ENCODE data around the gene RAPH1. TPM values are rescaled to one million over a fixed set of nuclear protein-coding genes. Genes with fewer than 3 reads are reported as not detected.

Gene RAPH1
- polyA plus RNA-seq, 1 donor from 2014 or later: 13.9 TPM

DNA sequence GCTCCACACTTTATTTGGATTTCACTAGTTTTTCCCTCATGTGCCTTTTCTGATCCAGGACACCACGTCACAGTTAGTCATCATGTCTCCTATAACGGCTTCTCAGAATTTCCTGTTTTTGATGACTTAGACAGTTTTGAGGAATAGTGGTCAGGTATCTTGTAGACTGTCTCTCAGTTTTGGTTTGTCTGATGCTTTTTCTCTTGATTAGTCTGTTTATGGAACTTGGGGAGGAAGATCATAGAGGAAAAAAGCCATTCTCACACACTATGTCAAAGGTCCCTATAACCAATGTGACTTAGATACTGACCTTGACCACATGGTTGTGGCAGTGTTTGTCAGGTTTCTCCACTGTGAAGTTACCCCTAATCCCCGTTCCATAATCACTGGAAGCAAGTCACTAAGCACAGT lies 89.0 kb downstream of the RAPH1 start:
- no peak overlapping the region for H3K4me2 ChIP-seq (ENCODE audit: low read length)
- H2AFZ ChIP-seq (ENCODE audit: low read depth, low read length): no peak overlapping the region
- H3K27ac ChIP-seq (ENCODE audit: low read length): no peak overlapping the region
- no peaks in the 10 kb centered on the region for H3F3A ChIP-seq (ENCODE audit: insufficient read depth, low read length, poor library complexity, severe bottlenecking)
- H3K9me3 ChIP-seq (ENCODE audit: low read length): no peaks in the 10 kb centered on the region
- no peaks in the 10 kb centered on the region for H3K9me2 ChIP-seq (ENCODE audit: insufficient read depth, low read length)
- H4K20me1 ChIP-seq (ENCODE audit: insufficient read depth): no peaks in the 10 kb centered on the region
- H3K79me2 ChIP-seq (replicated peaks; ENCODE audit: insufficient read depth, low read length): no peaks in the 10 kb centered on the region
- no peaks in the 10 kb centered on the region for H3K27me3 ChIP-seq (ENCODE audit: insufficient read depth, low read depth, low read length)
- H3K36me3 ChIP-seq (ENCODE audit: insufficient read depth, low read length): peaks cover 27% of the 10 kb centered on the region
- no peak overlapping the region for H3K9ac ChIP-seq (ENCODE audit: low read length)
- H3K4me3 ChIP-seq (ENCODE audit: low read length): no peak overlapping the region
- TF ChIP-seq TAF1 (IDR thresholded peaks at IDR 0.05; ENCODE audit: low read depth) (no peak), POLR2AphosphoS5 (IDR thresholded peaks at IDR 0.05) (no peak), EZH2 (IDR thresholded peaks at IDR 0.05; ENCODE audit: borderline replicate concordance, insufficient read depth, low read length, poor library complexity, severe bottlenecking) (no peak), RAD21 (conservative IDR thresholded peaks at IDR 0.05) (no peak), SMC3 (conservative IDR thresholded peaks at IDR 0.05; ENCODE audit: poor library complexity) (no peak), MXI1 (conservative IDR thresholded peaks at IDR 0.05; ENCODE audit: poor library complexity, severe bottlenecking) (no peak), EP300 (conservative IDR thresholded peaks at IDR 0.05; ENCODE audit: poor library complexity, severe bottlenecking) (no peak)
- TF ChIP-seq, protein P1, sequence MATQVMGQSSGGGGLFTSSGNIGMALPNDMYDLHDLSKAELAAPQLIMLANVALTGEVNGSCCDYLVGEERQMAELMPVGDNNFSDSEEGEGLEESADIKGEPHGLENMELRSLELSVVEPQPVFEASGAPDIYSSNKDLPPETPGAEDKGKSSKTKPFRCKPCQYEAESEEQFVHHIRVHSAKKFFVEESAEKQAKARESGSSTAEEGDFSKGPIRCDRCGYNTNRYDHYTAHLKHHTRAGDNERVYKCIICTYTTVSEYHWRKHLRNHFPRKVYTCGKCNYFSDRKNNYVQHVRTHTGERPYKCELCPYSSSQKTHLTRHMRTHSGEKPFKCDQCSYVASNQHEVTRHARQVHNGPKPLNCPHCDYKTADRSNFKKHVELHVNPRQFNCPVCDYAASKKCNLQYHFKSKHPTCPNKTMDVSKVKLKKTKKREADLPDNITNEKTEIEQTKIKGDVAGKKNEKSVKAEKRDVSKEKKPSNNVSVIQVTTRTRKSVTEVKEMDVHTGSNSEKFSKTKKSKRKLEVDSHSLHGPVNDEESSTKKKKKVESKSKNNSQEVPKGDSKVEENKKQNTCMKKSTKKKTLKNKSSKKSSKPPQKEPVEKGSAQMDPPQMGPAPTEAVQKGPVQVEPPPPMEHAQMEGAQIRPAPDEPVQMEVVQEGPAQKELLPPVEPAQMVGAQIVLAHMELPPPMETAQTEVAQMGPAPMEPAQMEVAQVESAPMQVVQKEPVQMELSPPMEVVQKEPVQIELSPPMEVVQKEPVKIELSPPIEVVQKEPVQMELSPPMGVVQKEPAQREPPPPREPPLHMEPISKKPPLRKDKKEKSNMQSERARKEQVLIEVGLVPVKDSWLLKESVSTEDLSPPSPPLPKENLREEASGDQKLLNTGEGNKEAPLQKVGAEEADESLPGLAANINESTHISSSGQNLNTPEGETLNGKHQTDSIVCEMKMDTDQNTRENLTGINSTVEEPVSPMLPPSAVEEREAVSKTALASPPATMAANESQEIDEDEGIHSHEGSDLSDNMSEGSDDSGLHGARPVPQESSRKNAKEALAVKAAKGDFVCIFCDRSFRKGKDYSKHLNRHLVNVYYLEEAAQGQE (IDR thresholded peaks at IDR 0.05; ENCODE audit: borderline replicate concordance): no peak
- TF ChIP-seq, protein P2, sequence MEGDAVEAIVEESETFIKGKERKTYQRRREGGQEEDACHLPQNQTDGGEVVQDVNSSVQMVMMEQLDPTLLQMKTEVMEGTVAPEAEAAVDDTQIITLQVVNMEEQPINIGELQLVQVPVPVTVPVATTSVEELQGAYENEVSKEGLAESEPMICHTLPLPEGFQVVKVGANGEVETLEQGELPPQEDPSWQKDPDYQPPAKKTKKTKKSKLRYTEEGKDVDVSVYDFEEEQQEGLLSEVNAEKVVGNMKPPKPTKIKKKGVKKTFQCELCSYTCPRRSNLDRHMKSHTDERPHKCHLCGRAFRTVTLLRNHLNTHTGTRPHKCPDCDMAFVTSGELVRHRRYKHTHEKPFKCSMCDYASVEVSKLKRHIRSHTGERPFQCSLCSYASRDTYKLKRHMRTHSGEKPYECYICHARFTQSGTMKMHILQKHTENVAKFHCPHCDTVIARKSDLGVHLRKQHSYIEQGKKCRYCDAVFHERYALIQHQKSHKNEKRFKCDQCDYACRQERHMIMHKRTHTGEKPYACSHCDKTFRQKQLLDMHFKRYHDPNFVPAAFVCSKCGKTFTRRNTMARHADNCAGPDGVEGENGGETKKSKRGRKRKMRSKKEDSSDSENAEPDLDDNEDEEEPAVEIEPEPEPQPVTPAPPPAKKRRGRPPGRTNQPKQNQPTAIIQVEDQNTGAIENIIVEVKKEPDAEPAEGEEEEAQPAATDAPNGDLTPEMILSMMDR (IDR thresholded peaks at IDR 0.05; ENCODE audit: poor library complexity, severe bottlenecking): no peak

DNA sequence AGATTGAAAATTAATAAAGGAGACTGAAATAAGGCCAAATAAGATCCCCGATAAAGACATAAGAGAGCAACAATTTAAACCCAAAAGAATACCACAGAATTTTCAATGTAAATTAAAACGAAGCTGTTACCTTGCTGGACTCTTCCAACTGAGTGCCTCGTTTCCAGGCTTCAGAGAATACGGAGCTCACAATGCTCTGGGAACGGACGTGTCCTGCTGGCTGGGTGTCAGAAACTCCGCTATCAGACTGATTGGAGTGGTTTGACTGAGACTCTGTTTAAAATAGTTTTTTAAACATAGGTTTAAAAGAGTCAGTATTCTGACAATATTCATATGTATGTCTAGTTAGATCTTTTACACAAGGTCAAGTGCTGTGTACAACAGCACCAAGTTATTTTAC lies 90.4 kb downstream of the RAPH1 start:
- Histone ChIP-seq H3K4me2 (ENCODE audit: low read length) (no peak overlapping the region), H3K9me2 (ENCODE audit: insufficient read depth, low read length) (no peaks in the 10 kb centered on the region), H3K4me3 (ENCODE audit: low read length) (no peak overlapping the region), H3F3A (ENCODE audit: insufficient read depth, low read length, poor library complexity, severe bottlenecking) (no peaks in the 10 kb centered on the region), H3K27me3 (ENCODE audit: insufficient read depth, low read depth, low read length) (no peaks in the 10 kb centered on the region), H3K79me2 (replicated peaks; ENCODE audit: insufficient read depth, low read length) (no peaks in the 10 kb centered on the region), H3K27ac (ENCODE audit: low read length) (no peak overlapping the region), H3K9ac (ENCODE audit: low read length) (no peak overlapping the region), H3K9me3 (ENCODE audit: low read length) (no peaks in the 10 kb centered on the region), H4K20me1 (ENCODE audit: insufficient read depth) (no peaks in the 10 kb centered on the region), H3K36me3 (ENCODE audit: insufficient read depth, low read length) (peaks cover 27% of the 10 kb centered on the region), H2AFZ (ENCODE audit: low read depth, low read length) (no peak overlapping the region)
- no peak for TF ChIP-seq SMC3 (conservative IDR thresholded peaks at IDR 0.05; ENCODE audit: poor library complexity)
- no peak for TF ChIP-seq EZH2 (IDR thresholded peaks at IDR 0.05; ENCODE audit: borderline replicate concordance, insufficient read depth, low read length, poor library complexity, severe bottlenecking)
- TF ChIP-seq, protein P1 (IDR thresholded peaks at IDR 0.05; ENCODE audit: borderline replicate concordance): no peak
- TF ChIP-seq RAD21 (conservative IDR thresholded peaks at IDR 0.05): no peak
- no peak for TF ChIP-seq POLR2AphosphoS5 (IDR thresholded peaks at IDR 0.05)
- TF ChIP-seq, protein P2 (IDR thresholded peaks at IDR 0.05; ENCODE audit: poor library complexity, severe bottlenecking): no peak
- TF ChIP-seq TAF1 (IDR thresholded peaks at IDR 0.05; ENCODE audit: low read depth): no peak
- TF ChIP-seq EP300 (conservative IDR thresholded peaks at IDR 0.05; ENCODE audit: poor library complexity, severe bottlenecking): no peak
- no peak for TF ChIP-seq MXI1 (conservative IDR thresholded peaks at IDR 0.05; ENCODE audit: poor library complexity, severe bottlenecking)
